HG03571 (cell line): ENCODE data around the gene ATXN1.
"Not testable (repeated sequence)": the region's sequence is repeated elsewhere in the genome, so short reads cannot be mapped to it uniquely, and the experiment has no call there.

Source experiments
- ATAC-seq: cut with Tn5 transposase; IDR thresholded peaks from one replicate; pipeline ENCODE4 v1.9.1; 2021; ENCODE audit not compliant: unreplicated experiment

ATXN1 gene

DNA sequence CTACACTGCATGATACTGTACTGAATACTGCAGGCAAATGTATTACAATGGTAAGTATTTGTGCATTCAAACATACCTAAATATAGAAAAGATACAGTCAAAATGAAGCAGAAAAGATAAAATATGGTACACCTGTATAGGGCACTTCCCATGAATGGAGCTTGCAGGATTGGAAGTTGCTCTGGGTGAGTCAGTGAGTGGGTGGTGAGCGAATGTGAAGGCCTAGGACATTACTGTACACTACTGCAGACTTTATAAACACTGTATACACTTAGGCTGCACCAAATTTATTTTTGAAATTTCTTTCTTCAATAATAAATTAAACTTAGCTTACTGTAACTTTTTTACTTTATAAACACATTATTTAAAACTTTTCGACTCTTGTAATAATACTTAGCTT lies 213.1 kb downstream of the ATXN1 start:
- no peak for ATAC-seq

DNA sequence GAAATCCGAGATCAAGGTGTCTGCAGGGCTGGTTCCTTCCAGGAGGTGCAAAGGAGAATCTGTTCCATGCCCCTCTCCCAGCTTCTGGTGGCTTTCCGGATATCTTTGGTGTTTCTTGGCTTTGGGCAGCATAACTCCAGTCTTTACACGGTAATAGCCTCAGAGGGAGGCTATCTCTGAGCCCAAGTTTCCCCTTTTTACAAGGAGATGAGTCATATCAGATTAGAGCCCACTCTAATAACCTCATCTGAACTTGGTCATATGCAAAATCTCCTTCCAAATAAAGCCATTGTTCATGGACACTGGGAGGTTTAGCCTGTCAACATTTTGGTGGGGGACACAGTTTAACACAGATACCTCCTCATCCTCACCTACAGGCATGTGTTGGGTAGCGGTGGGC lies 213.7 kb downstream of the ATXN1 start:
- ATAC-seq: no peak

- no peak for ATAC-seq
Observed at GRCh38 chr6:16546861-16547260, 214.4 kb downstream of the ATXN1 start.

DNA sequence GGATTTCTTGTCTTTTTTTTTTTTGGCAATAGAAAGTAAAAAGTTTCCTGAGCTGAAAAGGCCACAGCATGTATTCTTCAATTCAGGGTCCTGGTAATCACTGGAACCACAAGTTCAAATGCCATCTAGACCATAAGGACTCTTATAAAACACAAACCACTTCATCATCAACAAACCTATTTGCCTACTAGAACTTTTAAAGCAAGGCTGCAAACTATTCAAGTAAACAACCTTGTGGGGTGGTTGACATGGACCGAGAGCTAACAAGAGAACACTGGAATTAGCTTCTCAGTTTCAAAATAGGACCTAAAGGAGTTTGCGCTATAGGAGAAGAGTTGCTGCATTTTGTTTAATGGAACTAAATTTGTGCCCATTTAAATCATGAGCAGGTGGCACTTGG lies 215.9 kb downstream of the ATXN1 start:
- no peak for ATAC-seq

GRCh38 chr6:16544521-16544920 lies 216.7 kb downstream of the ATXN1 start:
- no peak for ATAC-seq

DNA sequence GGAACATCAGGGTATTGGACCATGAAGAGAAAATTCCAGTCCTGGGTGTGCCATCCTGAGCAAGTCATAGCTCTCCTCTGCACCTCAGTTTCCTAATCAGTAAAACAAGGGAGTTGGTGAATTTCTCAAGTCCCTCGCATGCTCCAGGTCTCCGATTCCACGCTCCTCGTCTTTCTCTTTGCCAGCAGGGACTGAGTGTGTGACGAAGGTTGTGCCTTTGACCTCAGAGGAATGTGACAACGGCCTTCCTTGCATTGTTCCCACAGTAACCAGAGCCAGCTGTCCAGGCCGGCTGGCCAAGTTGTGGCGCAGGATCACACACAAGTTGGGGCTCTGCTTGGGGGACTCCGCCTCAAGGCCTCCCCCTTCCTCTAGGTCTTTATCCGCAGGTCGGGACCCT lies 217.3 kb downstream of the ATXN1 start:
- no peak for ATAC-seq

- no peak for ATAC-seq
Observed at GRCh38 chr6:16543521-16543920, 217.7 kb downstream of the ATXN1 start.

- ATAC-seq: no peak
Observed at GRCh38 chr6:16542070-16542469, 219.2 kb downstream of the ATXN1 start.

DNA sequence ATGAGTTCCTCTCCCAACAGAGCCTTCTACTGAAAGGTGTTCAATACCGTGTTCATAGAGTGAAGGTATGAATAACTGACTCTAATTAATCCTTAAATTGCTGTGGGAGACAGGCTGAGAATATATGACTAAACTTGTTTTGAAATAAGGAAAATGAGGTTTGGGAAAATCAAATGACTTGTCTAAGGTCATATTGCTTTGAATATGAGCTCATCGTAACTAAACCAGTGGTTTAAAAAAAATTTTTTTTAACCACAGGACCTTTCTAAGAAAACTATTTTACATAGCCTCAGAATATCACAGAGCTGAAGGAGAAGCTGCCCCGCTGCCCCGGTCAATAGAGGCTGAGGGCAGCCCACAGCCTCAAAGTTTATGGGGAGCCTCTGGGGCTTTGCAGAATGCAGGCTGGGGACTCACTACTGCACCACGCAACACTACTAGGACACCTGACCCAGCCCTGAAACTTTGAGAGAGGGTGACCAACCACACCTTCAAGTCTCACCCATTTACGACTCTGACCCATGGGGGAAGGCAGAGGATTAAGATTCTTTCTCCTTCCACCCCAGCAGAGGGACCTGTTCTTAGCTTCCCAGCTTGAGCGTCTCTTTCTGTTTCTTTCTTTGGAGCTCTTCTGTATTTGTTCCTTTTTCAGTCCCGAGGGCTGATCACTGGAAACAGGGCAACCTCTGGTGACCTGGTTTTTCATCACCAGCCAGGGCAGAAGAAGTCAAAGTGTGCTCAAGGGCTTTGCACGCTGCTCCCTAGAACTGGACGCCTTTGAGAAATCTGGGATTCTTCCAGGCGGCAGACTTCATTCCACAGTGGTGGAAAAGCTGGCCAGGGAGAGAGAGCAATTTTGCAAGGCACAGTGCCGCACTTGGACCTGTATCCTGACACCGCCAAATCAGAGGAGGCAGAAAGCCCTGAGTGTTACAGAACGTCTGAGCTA lies 220.2 kb downstream of the ATXN1 start:
- ATAC-seq: peak; percentile 72

DNA sequence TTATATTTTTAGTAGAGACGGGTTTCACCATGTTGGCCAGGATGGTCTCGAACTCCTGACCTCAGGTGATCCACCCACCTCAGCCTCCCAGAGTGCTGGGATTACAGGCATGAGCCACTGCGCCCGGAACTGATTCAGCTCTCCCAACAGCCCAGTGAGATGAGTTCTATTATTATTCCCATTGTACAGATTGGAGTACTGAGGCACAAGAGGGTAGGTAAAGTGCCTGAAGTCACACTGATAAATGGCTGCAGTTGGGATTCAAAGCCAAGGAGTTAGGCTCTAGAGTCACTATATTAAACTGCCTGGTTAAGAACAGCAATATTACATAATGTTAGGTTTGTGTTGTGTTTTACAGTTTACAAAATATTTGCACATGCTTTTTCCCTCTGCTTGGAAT lies 220.9 kb downstream of the ATXN1 start:
- ATAC-seq: not testable (repeated sequence)

- ATAC-seq: no peak
Observed at GRCh38 chr6:16539086-16539931, 222.0 kb downstream of the ATXN1 start.

DNA sequence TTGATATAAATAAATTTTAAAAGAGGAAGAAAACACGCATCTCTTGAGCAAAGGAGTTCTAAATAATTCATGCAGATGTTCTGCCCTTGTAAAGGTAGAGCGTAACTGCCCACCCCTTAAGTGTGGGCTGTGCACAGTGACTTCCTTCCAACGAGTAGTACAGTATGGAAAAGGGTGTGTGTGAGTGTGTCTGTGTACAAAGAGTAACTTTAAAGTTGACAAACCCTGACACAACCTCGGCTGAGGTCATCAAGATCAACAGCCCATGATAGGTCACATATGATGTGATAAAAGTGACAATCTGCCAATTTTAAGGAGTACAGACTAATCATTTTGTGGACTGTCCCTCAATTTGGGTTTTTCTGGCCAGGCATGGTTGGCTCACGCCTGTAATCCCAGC lies 225.7 kb downstream of the ATXN1 start:
- ATAC-seq: no peak

DNA sequence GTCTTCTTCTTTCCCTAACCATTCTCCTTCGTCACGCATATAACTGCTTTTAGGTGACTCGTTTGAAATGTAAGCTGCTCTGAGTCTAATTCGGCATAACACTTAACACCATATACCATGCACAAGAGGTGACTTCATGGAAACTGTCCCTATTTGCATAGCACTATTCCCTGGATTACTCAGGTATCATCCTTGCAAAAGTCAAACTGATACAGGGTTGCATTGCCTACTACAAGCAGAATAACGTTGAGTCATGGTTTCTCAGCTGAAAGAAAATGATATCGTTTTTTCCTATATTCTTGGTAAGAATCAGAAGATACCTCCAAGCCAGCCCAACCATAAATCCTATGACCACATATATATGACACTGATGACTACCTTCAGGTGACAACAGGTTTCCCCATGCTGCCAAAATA lies 227.5 kb downstream of the ATXN1 start:
- no peak for ATAC-seq

- no peak for ATAC-seq
Observed at GRCh38 chr6:16533210-16533609, 228.1 kb downstream of the ATXN1 start.

DNA sequence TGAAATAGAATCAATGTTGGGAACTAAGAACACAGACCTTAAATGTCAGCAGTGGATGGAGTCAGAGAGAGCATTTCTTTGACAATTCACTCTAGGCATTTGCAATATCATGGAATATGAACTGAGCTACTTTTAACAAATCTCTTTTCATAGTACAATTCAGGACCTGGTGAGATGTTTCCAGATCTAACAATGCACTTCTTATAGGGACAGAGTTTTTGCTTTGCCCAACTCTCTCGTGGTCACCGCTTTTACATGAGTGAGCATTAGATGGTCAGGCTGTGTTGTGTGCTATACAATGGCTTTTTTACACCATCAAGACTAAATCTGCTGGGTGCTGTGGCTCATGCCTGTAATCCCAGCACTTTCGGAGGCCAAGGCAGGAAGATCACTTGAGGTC lies 233.6 kb downstream of the ATXN1 start:
- ATAC-seq: no peak

DNA sequence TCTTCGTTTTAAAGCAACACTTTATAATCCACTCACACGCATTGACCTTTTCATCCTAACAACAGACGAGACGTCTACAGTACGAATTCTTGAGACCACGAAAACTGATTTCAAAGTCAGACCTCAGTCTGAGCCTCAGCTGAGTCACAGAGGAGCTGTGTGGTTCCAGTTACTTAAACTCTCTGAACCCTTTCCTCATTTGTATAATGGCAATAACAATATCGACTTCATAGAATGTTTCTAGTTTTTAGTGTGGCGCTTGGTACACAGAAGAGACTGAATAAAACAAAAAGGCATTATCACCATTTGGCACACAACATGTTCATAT lies 236.9 kb downstream of the ATXN1 start:
- ATAC-seq: no peak

DNA sequence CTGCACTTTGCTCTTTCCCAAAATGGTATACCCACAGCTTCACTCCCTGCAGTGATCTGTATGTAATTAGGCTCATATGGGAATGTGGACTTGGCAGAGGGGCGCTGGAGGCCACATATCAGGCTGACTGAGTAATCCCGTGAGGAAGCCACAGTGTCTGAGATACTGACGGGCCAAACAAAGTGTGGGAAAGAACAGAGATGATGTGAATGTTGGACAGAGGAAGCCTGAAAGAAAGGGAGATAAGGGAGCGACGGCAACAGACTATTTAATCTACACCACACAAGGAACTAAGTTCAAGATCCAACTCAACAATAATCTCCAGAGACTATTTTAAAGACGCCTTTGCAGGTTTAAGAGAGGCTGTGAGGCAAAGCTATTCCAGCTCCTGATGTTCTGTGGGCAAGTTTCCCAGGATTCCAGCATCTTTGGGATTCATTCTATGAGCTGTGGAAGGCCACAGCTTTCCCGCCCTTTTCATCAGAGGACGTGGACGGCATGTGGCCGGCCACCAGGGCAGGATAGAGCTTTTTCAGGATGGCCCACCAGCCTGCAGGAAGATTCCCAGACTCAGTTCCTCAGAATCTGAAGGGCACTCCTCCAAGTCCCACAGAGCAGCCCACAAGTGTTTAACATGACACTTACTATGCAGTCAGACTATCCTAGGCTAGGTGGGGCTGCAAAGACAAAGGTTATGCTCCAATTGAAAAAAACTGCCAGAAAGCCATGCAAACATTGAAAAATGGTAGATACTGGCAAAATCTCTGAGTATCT lies 237.5 kb downstream of the ATXN1 start:
- no peak for ATAC-seq

DNA sequence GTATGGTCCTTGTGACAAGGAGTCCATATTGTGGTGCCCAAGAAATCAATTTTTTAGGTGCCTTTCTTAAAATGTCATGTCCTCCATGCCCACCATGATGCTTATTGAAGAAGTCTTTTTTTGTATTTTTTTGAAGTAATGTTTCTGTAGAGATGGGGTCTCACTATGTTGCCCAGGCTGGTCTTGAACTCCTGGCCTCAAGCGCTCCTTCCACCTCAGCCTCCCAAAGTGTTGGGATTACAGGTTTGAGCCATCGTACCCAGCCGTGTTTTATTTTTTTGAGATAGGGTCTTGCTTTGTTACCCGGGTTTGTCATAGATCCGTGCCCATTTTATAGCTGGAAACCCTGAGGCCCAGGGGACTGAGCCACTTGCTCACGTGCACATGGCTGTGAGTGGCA lies 238.3 kb downstream of the ATXN1 start:
- no peak for ATAC-seq

GRCh38 chr6:16521528-16521927 lies 239.7 kb downstream of the ATXN1 start:
- ATAC-seq: no peak

GRCh38 chr6:16519265-16520242 lies 241.7 kb downstream of the ATXN1 start:
- no peak for ATAC-seq
